ENCODE measurements around the gene MCEE.
"Not testable (repeated sequence)": the region's sequence is repeated elsewhere in the genome, so short reads cannot be mapped to it uniquely, and the experiment has no call there.

GRCh38 chr2:71083752-71084312 lies 46.2 kb downstream of the MCEE start:
- not testable (repeated sequence) for TF ChIP-seq POLR2A (IDR thresholded peaks at IDR 0.05; ENCODE audit: low read depth, low read length); MAFK (IDR thresholded peaks at IDR 0.05; ENCODE audit: low read depth, low read length); RCOR1 (IDR thresholded peaks at IDR 0.05; ENCODE audit: insufficient replicate concordance, low read length); RAD21 (IDR thresholded peaks at IDR 0.05; ENCODE audit: low read length); CTCF (conservative IDR thresholded peaks at IDR 0.05; ENCODE audit: low read depth, low read length); ELK1 (IDR thresholded peaks at IDR 0.05; ENCODE audit: borderline replicate concordance, low read depth, low read length); MXI1 (IDR thresholded peaks at IDR 0.05; ENCODE audit: borderline replicate concordance, low read depth, low read length); RFX5 (IDR thresholded peaks at IDR 0.05; ENCODE audit: low read depth, low read length); CEBPB (IDR thresholded peaks at IDR 0.05; ENCODE audit: low read depth, low read length); FOS (IDR thresholded peaks at IDR 0.05; ENCODE audit: low read depth, low read length); BHLHE40 (IDR thresholded peaks at IDR 0.05; ENCODE audit: low read depth, low read length); SMC3 (IDR thresholded peaks at IDR 0.05; ENCODE audit: low read depth, low read length); CHD1 (IDR thresholded peaks at IDR 0.05; ENCODE audit: low read depth, low read length); MAZ (IDR thresholded peaks at IDR 0.05; ENCODE audit: borderline replicate concordance, low read depth, low read length)

Measured in IMR-90 (cell line).